Stimulated activated CD8-positive, alpha-beta memory T cell treated with anti-CD3 and anti-CD28 coated beads, Interleukin-7, amount 100 ng/mL, for 1 hour (primary cell): ENCODE results near the gene COPA.
"Not testable (repeated sequence)": the region's sequence is repeated elsewhere in the genome, so short reads cannot be mapped to it uniquely, and the experiment has no call there.

ENCODE experiments used
- DNase-seq, 2 donors: peaks; one replicate each; pipeline ENCODE4 v3.0.0-alpha.2; 2020; ENCODE audit warnings: low read depth in 2 of 2

COPA gene

GRCh38 chr1:160328184-160328583 lies 14.9 kb downstream of the COPA start:
- no peak for DNase-seq

GRCh38 chr1:160326418-160326817 lies 16.6 kb downstream of the COPA start:
- no peak for DNase-seq

GRCh38 chr1:160325252-160325651 lies 17.8 kb downstream of the COPA start:
- no peak for DNase-seq

GRCh38 chr1:160322831-160323230 lies 20.2 kb downstream of the COPA start:
- no peak for DNase-seq

DNA sequence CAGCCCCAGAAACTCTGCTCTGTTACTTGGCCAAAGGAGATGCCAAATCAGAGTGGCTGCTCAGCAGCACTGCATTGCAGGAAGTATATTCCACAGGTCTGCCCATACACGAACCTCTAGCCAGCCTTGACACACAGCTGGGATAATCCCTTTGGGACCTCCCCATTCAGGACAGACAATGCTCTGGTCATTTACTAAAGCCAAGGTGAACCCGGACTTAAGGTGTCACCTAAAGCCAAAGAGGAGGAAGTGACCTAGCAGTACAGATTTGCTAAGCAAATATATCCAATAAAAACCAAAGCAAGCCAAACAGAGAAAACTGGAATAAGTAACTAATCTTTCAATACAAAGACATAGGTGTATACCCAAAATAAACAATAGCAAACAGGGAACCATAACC lies 27.7 kb downstream of the COPA start:
- DNase-seq, result no peak

DNA sequence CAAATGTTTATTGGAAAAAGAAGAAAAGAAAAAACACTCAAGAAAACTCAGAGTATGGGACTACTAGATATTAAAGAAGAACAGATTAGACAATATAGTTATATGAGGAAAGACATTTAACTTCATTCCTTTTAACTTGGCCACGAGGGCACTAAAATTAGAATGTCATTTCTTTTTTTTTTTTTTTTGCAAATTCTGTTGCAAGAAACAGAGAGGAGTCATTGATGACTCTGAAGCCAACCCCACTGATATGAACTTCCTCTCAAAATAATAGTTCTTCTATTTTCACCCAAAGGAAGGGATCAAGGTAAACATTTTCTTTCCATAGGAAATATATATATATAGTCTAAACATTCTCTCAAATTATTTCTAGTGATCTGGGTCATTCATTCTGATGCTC lies 33.5 kb downstream of the COPA start:
- no peak for DNase-seq

- DNase-seq, result no peak
These were observed 33.9 kb downstream of the COPA start for GRCh38 chr1:160309185-160309557.

DNA sequence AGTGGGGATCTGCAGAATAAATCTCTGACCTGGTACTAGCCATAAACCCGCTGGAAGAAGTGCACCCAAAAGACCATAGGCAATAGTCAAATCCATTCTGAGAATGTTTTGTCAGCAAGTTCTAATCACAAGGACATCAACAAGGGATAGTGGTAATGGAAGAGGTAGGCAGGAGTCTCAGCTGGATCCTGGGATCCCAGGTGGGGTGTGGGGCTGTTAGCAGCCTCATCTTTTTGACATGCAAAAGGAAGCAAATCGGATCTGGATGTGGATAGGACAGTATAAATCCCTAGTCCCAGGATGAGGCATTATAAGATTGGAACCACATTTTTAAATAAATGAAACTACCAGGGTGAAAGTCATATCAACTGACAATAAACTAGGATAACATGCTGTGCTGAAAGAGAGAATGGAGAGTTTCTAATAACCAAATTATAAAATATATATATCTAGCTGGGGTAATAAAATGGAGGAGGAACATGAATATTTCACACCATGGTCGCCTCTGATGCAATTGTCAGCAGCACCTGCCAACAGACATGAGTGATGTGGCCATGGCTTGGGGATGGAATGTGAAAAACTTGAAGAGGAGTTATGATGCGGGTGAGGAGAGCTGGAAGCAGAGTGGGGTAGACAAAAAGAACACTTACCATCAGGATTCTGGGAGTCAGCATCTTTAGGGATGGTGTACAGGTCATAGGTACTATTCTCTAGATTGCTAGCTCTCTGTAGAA lies 34.4 kb downstream of the COPA start:
- DNase-seq, result no peak

- DNase-seq, result no peak
These were observed 35.8 kb downstream of the COPA start for GRCh38 chr1:160307118-160307791.

- DNase-seq, result no peak
These were observed 42.9 kb downstream of the COPA start for GRCh38 chr1:160300173-160300572.

- no peak for DNase-seq
These were observed 47.0 kb downstream of the COPA start for GRCh38 chr1:160296036-160296435.

- DNase-seq, result no peak
These were observed 49.8 kb downstream of the COPA start for GRCh38 chr1:160293020-160293968.

DNA sequence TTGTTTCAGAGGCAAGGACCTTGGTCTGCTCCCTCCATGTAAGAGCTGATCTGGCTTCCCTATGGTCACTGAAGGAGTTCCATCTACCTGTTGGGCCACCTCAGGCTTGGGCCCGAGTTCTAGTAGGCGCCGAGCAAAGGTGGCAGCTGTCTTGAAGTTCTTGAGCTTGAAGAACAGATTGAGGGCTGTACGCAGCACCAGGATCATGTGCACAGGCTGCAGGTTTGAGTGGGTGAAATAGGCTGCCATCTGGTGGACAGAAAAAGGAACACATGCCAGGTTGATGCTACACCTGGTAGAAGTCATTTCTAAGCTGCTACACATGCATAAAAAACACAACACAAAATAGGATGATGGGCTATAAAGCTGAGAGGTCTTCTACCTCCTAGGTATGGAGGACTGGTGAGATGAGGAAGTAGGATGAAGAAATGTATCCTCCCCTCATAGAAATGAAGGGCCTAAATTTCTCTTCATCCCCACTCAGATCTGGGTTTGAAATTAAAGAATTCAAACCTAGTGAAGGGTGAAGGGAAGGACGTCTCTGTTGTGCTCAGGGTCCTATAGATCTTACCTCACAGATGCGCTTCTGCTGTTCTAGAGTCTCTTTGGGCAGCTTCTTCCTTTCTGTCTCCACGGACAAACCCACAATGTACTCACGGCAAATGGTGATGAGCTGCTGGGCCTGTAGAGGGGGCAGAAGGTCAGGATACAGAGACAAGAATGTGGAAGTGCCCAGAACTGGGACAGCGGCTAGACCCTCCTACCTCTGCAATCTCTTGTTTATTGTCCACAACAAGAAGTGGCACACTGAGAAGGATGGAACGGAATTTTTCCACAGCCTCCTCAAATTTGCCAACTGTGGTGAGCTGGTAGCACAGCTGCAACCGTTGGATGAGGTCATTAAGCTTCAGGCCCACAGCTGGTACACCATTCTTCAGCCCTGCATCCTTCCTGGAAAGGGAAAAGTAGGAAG lies 51.5 kb downstream of the COPA start:
- DNase-seq, result peak; percentile 27 to 37

- not testable (repeated sequence) for DNase-seq
These were observed 55.3 kb downstream of the COPA start for GRCh38 chr1:160287769-160288168.

DNA sequence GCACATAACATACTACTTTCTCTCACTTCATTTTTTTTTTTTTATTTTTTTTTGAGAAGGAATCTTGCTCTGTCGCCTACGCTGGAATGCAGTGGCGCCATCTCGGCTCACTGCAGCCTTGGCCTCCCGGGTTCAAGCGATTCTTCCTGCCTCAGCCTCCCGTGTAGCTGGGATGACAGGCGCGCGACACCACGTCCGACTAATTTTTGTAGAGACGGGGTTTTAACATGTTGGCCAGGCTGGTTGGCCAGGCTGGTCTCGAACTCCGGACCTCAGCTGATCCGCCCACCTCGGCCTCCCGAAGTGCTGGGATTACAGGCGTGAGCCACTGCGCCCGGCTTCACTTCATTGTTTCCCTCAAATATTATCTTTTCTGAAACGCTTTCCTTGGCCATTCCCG lies 57.5 kb downstream of the COPA start:
- no peak for DNase-seq

GRCh38 chr1:160284782-160285344 lies 58.2 kb downstream of the COPA start, which contains the start of gene PEX19:
PEX19 (minus strand) TSS chr1:160285133; CDS start chr1:160285124, 9 bp downstream.
- DNase-seq, result peak; percentile 85 to 90

DNA sequence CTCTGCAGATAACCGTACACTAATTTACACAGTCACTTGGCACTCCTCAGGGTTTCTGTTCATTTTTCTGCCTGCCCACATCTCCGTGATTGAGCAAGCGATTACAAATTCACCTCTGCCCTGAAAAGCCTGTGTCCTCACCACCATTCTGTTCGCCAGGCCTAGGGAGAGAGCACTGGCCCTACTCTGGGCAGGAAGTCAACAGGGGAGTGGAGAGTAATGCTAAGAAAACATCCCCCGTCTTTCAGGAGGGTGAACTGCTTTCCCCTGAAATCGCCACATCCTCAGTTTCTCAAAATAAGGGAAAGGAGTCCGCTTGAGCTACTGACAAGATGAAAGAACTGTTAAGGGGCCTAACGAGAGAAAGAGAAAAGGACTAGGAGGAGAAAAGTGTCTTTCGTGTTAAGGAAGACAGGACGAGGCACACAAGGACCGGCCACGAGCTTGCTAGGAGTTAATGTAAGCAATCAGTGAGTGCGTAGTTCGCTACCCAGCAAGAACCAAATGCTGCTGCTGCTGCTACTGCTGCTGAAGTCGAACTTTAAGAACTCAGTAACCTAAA lies 58.7 kb downstream of the COPA start:
- DNase-seq, result no peak

DNA sequence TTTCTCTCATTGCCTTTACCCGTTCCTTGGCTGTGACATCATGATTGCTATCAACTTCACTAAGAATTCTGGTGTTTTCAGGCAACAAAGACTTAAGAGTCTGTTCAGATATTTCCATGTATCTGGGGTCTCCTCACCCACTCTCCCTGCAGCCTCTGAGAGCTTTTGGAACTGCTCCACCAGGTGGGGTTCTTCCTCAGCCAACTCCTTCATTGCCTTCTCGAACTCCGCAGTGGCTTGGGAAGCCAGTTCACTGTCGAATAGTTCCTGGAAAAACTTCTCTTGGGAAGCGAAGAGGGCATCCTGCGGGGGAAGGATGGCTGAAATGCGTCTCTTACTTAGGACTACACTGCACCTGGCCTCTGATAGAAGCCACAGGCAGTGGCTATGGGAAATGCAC lies 60.2 kb downstream of the COPA start:
- DNase-seq, result no peak

GRCh38 chr1:160277987-160278386 lies 65.1 kb downstream of the COPA start:
- no peak for DNase-seq

DNA sequence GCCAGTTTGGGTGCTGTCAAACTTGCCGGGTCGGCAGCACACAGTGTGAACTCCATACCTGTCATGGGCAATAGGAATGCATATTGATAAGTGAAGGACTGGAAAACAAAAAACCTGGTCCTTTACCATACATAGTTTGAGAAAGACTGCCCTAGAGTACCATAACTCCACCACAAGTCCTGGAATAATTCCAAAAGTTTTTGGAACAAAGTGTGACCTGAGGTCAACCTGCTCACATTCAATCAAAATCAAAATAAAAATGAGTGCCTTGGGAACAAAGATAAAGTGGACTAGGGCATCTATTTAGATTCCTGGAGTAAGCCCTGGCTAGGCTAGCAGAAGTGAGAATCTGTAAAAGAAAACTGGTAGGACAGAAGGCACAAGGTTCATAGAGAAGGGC lies 65.7 kb downstream of the COPA start:
- DNase-seq, result no peak
